ENCODE results near the gene CLDN9.

- TF ChIP-seq POLR2A (IDR thresholded peaks at IDR 0.05; ENCODE audit: low read length) (peak; percentile 55), GATA1 (IDR thresholded peaks at IDR 0.05; ENCODE audit: low read depth, low read length) (no peak)
Measured at GRCh38 chr16:2969545-2970521, 42.9 kb upstream of the CLDN9 start.
